Kidney epithelial cell (primary cell): ENCODE results near the gene HS6ST3. TPM values are rescaled to one million over a fixed set of nuclear protein-coding genes. Genes with fewer than 3 reads are reported as not detected.

Source experiments
- DNase-seq: peaks from one replicate; pipeline ENCODE4 v3.0.0-alpha.2; 2010; ENCODE audit warnings: low read depth
- H3K27me3 ChIP-seq: 2 replicates; pipeline ENCODE4 v1.6.0; 2011; ENCODE audit warnings: low read length; ENCODE audit not compliant: control insufficient read depth, insufficient read depth
- H3K36me3 ChIP-seq: 2 replicates; pipeline ENCODE4 v1.5.1; 2011; ENCODE audit warnings: low read length; ENCODE audit not compliant: control insufficient read depth, insufficient read depth
- H3K4me3 ChIP-seq: 2 replicates; pipeline ENCODE4 v1.5.1; 2011; ENCODE audit warnings: low read depth, mild to moderate bottlenecking, control low read depth, low read length
- CTCF ChIP-seq: IDR thresholded peaks from 2 replicates; pipeline ENCODE4 v1.5.1; 2011; ENCODE audit warnings: mild to moderate bottlenecking, moderate library complexity, low read length, control low read depth, inconsistent platforms; ENCODE audit not compliant: insufficient read depth, poor library complexity, severe bottlenecking
- total RNA-seq: library from RNA; depleted of rRNA; stranded (reverse); fragments of >200 nt; gene quantifications from 2 replicates; pipeline ENCODE4 v1.2.3, GENCODE V29; 2015

The HS6ST3 gene
- total RNA-seq, 1 donor from 2014 or later = 0.38 TPM

- H3K27me3 ChIP-seq = no peaks in the 10 kb centered on the region
- no peak for TF ChIP-seq CTCF
- no peak for DNase-seq
Measured at GRCh38 chr13:96475103-96475502, 385.2 kb downstream of the HS6ST3 start.

DNA sequence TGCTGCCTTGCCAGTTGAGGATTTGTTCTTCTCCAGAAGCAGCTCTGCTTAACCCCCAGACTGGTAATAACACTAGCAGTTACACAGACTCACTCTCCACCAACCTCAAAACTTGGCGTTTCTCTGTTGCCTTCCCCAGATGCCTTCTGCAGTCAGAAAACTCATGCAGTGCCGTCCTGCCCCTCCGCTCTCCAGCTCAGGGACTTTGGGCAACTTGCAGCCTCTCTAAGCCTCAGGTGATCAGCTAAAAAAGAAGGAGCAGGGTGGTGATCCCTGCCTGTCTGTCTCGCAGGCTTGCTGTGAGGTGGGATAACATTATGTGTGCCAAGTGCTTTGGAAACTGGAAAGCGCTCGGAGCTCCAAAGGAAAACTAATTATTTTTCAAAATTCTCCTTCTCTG lies 391.6 kb downstream of the HS6ST3 start:
- no peak for TF ChIP-seq CTCF
- H3K4me3 ChIP-seq = no peak overlapping the region
- no peaks in the 10 kb centered on the region for H3K27me3 ChIP-seq
- H3K36me3 ChIP-seq = no peaks in the 10 kb centered on the region
- no peak for DNase-seq

More at GRCh38 chr13:96475103-96475502, 385.2 kb downstream of the HS6ST3 start:
- Histone ChIP-seq H3K4me3 (no peak overlapping the region), H3K36me3 (no peaks in the 10 kb centered on the region)

DNA sequence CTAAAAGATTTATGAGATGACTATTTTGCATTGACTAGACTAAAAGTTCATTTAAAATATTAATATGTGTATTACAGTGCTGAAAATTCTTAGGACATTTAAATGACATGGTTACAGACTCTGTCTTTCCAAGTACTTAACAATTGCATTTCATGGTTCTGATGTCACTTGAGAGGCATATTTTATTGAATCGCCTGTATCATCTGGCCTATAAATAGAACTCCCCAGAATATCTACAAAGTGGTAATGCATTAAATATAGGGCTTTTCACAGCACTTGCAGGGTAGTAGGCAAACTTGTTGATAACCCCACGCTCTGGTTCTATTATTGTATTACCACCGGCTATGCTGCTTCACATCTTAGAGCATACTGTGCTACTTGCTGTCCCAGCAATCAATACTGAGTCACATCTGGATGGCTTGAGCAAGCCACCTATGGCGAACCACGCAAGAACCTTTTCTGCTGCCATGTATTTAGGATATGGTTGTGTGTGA lies 400.6 kb downstream of the HS6ST3 start:
- Histone ChIP-seq H3K4me3 (no peak overlapping the region), H3K36me3 (no peaks in the 10 kb centered on the region), H3K27me3 (no peaks in the 10 kb centered on the region)
- no peak for DNase-seq
- no peak for TF ChIP-seq CTCF

DNA sequence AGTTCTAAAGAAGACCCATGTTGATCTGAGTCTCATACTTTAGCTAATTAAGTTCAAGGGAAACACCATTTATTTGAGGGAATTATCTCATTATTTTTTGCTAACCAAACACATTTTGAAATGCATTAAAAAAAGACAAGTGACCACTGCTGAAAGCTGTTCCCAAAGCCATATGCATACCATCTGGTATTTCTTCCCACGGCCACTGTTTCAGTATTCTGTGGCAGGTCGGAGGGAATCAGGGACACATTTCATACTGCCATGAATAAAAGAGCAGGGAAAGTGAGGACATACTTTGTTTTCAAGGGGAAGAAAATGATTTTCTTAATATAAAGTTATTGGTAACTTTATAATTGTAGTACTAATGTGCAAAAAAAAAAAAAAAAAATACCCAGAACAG lies 401.2 kb downstream of the HS6ST3 start:
- Histone ChIP-seq H3K4me3 (no peak overlapping the region), H3K27me3 (no peaks in the 10 kb centered on the region), H3K36me3 (no peaks in the 10 kb centered on the region)
- DNase-seq = no peak
- TF ChIP-seq CTCF = no peak

DNA sequence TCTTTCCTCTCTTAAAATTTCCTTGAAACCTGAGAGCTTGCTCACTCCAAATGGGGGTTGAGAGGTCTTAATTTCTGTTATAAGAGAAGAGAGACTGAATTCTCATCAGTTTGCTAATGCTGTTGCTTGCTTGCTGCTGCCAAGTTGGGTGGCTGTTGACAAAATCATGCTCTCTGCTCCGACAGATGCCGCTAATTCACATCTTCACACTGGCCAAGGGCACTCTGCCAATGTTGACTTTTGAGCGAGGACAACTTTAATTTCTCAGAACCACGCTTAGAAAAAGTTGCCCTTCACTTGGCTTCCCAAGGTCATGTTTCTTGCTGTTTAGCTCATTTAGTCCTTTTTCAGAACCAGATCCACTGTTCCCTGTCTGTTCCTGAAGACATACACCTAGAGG lies 402.9 kb downstream of the HS6ST3 start:
- no peak overlapping the region for H3K4me3 ChIP-seq
- H3K27me3 ChIP-seq = no peaks in the 10 kb centered on the region
- no peak for DNase-seq
- no peak for TF ChIP-seq CTCF
- H3K36me3 ChIP-seq = no peaks in the 10 kb centered on the region

DNA sequence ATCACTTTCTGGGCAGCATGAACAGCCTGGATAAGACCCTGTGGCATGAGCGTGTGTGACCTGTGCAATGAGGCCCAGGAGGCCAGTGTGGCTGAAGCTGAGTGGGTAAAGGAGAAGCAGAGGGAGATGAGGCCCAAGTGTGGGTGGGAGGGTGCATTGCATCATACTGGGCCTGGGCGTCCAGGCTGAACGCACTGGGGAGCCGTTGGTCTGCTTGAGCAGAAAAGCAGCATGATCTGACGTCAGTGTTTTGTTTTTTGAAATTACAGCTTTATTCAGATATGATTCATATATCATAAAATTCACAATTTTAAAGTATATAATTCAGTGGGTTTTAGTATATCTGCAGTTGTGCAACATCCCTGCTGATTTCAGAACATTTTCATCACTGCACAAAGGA lies 409.7 kb downstream of the HS6ST3 start:
- DNase-seq = no peak
- Histone ChIP-seq H3K27me3 (no peaks in the 10 kb centered on the region), H3K36me3 (no peaks in the 10 kb centered on the region), H3K4me3 (no peak overlapping the region)
- no peak for TF ChIP-seq CTCF
